HCT116 (cell line): ENCODE data around the gene CAV1. TPM values are rescaled to one million over a fixed set of nuclear protein-coding genes. Genes with fewer than 3 reads are reported as not detected.

Experiments
- ATAC-seq: fragments of 200-7000 bp; cut with Tn5 transposase; 2 replicates; pipeline ENCODE4 v1.9.1; 2020; ENCODE audit warnings: mild to moderate bottlenecking, moderate library complexity
- BruUV-seq: library from RNA; stranded (reverse); fragments of 400-500 nt; replicated peaks from 2 replicates; lab custom pipeline; 2021; lab: Mats Ljungman, UMichigan
- CTCF ChIA-PET: fragments of 300-600 bp; sonication (Branson Sonifier 250); formaldehyde crosslinking; loops from one replicate; lab custom pipeline; 2021; ENCODE audit warnings: antibody characterized with exemption; lab: Charles Lee
- POLR2A ChIA-PET: fragments of 300-600, 350-600 bp; sonication (Branson Sonifier 250); formaldehyde crosslinking; loops from one replicate; lab custom pipeline; 2021; ENCODE audit warnings: antibody characterized with exemption; lab: Charles Lee
- RAD21 ChIA-PET, 2 experiments: fragments of 300-600 bp; sonication (Branson Sonifier 250); formaldehyde crosslinking; loops; one replicate each; lab custom pipeline; 2023; ENCODE audit warnings: low total read pairs in 2 of 2; ENCODE audit not compliant: uncharacterized antibody in 2 of 2, unreplicated experiment in 2 of 2, low non-redundant PET in 1 of 2; lab: Charles Lee
- DNase-seq: peaks from one replicate; pipeline ENCODE4 v3.0.0-alpha.2; 2010; ENCODE audit warnings: low read depth, low spot score
- H2AFZ ChIP-seq: fragments of 200-600 bp; shearing (Covaris generic), sonication (generic); 2 replicates; pipeline ENCODE4 v1.6.1; 2017; ENCODE audit warnings: low read depth, mixed run types, mixed read lengths, antibody characterized with exemption, low read length; ENCODE audit not compliant: poor library complexity, severe bottlenecking
- H3K27ac ChIP-seq: 2 replicates; pipeline ENCODE4 v1.5.1; 2012; ENCODE audit warnings: low read depth, low read length
- H3K27me3 ChIP-seq: fragments of 200-600 bp; sonication (generic); 2 replicates; pipeline ENCODE4 v1.6.1; 2016; ENCODE audit warnings: mixed run types, low read length, mixed read lengths; ENCODE audit not compliant: insufficient read depth
- H3K36me3 ChIP-seq, 2 experiments: fragments of 200-500 bp in 1 of 2; fragments of 200-600 bp in 1 of 2; sonication (Bioruptor generic) in 1 of 2; sonication (generic) in 1 of 2; 2 replicates each; pipeline versions ENCODE4 v1.5.1 to v1.6.1; 2014 to 2016; ENCODE audit warnings: low read length in 2 of 2, inconsistent platforms in 1 of 2, mixed read lengths in 1 of 2, mixed run types in 1 of 2; ENCODE audit not compliant: insufficient read depth in 2 of 2, control insufficient read depth in 1 of 2
- H3K4me1 ChIP-seq, 2 experiments: fragments of 200-600 bp in 1 of 2; sonication (generic) in 1 of 2; 2 replicates each; pipeline versions ENCODE4 v1.5.1 to v1.6.1; 2012 to 2017; ENCODE audit warnings: low read length in 2 of 2, inconsistent platforms in 1 of 2, mild to moderate bottlenecking in 1 of 2, mixed read lengths in 1 of 2, mixed run types in 1 of 2, moderate library complexity in 1 of 2; ENCODE audit not compliant: insufficient read depth in 2 of 2, control insufficient read depth in 1 of 2
- H3K4me2 ChIP-seq: fragments of 200-600 bp; sonication (generic); 2 replicates; pipeline ENCODE4 v1.6.1; 2017; ENCODE audit warnings: mixed run types, low read length, mixed read lengths
- H3K4me3 ChIP-seq, 2 experiments: fragments of 200-600 bp in 1 of 2; sonication (generic) in 1 of 2; replicated peaks in 1 of 2; 2 replicates each; pipeline ENCODE4 v1.5.1; 2011 to 2016; ENCODE audit warnings: low read length in 2 of 2, control low read depth in 1 of 2, low read depth in 1 of 2, mild to moderate bottlenecking in 1 of 2, mixed read lengths in 1 of 2, mixed run types in 1 of 2
- H3K79me2 ChIP-seq: fragments of 200-600 bp; sonication (generic); 2 replicates; pipeline ENCODE4 v1.6.1; 2017; ENCODE audit warnings: mild to moderate bottlenecking, mixed run types, low read length, moderate library complexity, mixed read lengths; ENCODE audit not compliant: insufficient read depth
- H3K9ac ChIP-seq: fragments of 200-600 bp; sonication (generic); 2 replicates; pipeline ENCODE4 v1.6.1; 2016; ENCODE audit warnings: low read length, mixed read lengths
- H3K9me2 ChIP-seq: fragments of 200-600 bp; sonication (generic), shearing (Covaris generic); 2 replicates; pipeline ENCODE4 v1.6.1; 2017; ENCODE audit warnings: mixed run types, mild to moderate bottlenecking, moderate library complexity; ENCODE audit not compliant: insufficient read depth
- H3K9me3 ChIP-seq, 2 experiments: fragments of 200-500 bp in 1 of 2; fragments of 200-600 bp in 1 of 2; sonication (Bioruptor generic) in 1 of 2; sonication (generic) in 1 of 2; 2 replicates each; pipeline ENCODE4 v1.6.1; 2014 to 2017; ENCODE audit warnings: low read length in 2 of 2, mixed read lengths in 2 of 2, inconsistent platforms in 1 of 2, low read depth in 1 of 2, mild to moderate bottlenecking in 1 of 2, mixed run types in 1 of 2, moderate library complexity in 1 of 2; ENCODE audit not compliant: control insufficient read depth in 1 of 2, insufficient read depth in 1 of 2
- H4K20me1 ChIP-seq: fragments of 200-600 bp; sonication (generic), shearing (Covaris generic); 2 replicates; pipeline ENCODE4 v1.6.1; 2017; ENCODE audit warnings: mixed run types, mild to moderate bottlenecking, moderate library complexity; ENCODE audit not compliant: insufficient read depth
- CBX3 ChIP-seq: IDR thresholded peaks from 2 replicates; pipeline ENCODE4 v1.6.1; 2012; ENCODE audit warnings: low read depth
- CEBPB ChIP-seq: IDR thresholded peaks from 2 replicates; pipeline ENCODE4 v1.6.1; 2012; ENCODE audit warnings: low read depth
- POLR2A ChIP-seq: IDR thresholded peaks from 2 replicates; pipeline ENCODE4 v1.7.0; 2011; ENCODE audit warnings: borderline replicate concordance; ENCODE audit not compliant: insufficient read depth, insufficient read length; ENCODE audit errors: extremely low read depth
- POLR2AphosphoS5 ChIP-seq: IDR thresholded peaks from 2 replicates; pipeline ENCODE4 v1.6.1; 2011; ENCODE audit warnings: mild to moderate bottlenecking, low read depth, low read length, moderate library complexity
- RAD21 ChIP-seq: IDR thresholded peaks from 2 replicates; pipeline ENCODE4 v1.6.1; 2012; ENCODE audit warnings: low read depth, mild to moderate bottlenecking
- SIN3A ChIP-seq: IDR thresholded peaks from 2 replicates; pipeline ENCODE4 v1.6.1; 2012; ENCODE audit warnings: low read depth
- SRF ChIP-seq: IDR thresholded peaks from 2 replicates; pipeline ENCODE4 v1.6.1; 2012; ENCODE audit warnings: low read depth
- TCF7L2 ChIP-seq: IDR thresholded peaks from 2 replicates; pipeline ENCODE4 v1.7.0; 2011; ENCODE audit warnings: borderline replicate concordance, inconsistent platforms; ENCODE audit not compliant: insufficient read depth, insufficient read length; ENCODE audit errors: extremely low read depth
- YY1 ChIP-seq: IDR thresholded peaks from 2 replicates; pipeline ENCODE4 v1.6.1; 2011; ENCODE audit warnings: low read length, low read depth, moderate library complexity, mild to moderate bottlenecking; ENCODE audit not compliant: insufficient replicate concordance; ENCODE audit errors: extremely low read depth
- ZFX ChIP-seq: fragments of 450-650 bp; IDR thresholded peaks from 2 replicates; pipeline ENCODE4 v1.6.1; 2017
- ZNF274 ChIP-seq: fragments of 200-500 bp; sonication (Bioruptor generic); IDR thresholded peaks from 2 replicates; pipeline ENCODE4 v1.6.1; 2014; ENCODE audit warnings: mild to moderate bottlenecking, low read depth, low read length, inconsistent platforms
- intact Hi-C: fragments of 100-400 bp; cut with micrococcal nuclease; formaldehyde crosslinking; loops from 2 replicates; pipeline ENCODE4 v1.10.0; 2022
- total RNA-seq: library from RNA; stranded (reverse); gene quantifications from one replicate; pipeline ENCODE4 v1.2.1, GENCODE V29; 2021; ENCODE audit not compliant: unreplicated experiment
- TF ChIP-seq, protein P1 (sequence below): IDR thresholded peaks from 2 replicates; pipeline ENCODE4 v1.6.1; 2011; ENCODE audit warnings: mild to moderate bottlenecking, low read length, moderate library complexity; ENCODE audit not compliant: insufficient replicate concordance; ENCODE audit errors: extremely low read depth
- TF ChIP-seq, protein P2 (sequence below): IDR thresholded peaks from 2 replicates; pipeline ENCODE4 v1.6.1; 2012
- TF ChIP-seq, protein P3 (sequence below), 3 experiments: fragments of 200-600 bp in 1 of 3; sonication (generic) in 1 of 3; IDR thresholded peaks in 2 of 3; conservative IDR thresholded peaks in 1 of 3; 2 replicates each; pipeline ENCODE4 v1.5.1; 2012 to 2017; ENCODE audit warnings: low read depth in 2 of 3, low read length in 2 of 3, antibody characterized with exemption in 1 of 3, borderline replicate concordance in 1 of 3, control low read depth in 1 of 3, mild to moderate bottlenecking in 1 of 3, mixed read lengths in 1 of 3, mixed run types in 1 of 3, moderate library complexity in 1 of 3; ENCODE audit not compliant: insufficient read depth in 1 of 3

The CAV1 gene
- total RNA-seq, 1 experiment from 2014 or later, result 298 TPM

DNA sequence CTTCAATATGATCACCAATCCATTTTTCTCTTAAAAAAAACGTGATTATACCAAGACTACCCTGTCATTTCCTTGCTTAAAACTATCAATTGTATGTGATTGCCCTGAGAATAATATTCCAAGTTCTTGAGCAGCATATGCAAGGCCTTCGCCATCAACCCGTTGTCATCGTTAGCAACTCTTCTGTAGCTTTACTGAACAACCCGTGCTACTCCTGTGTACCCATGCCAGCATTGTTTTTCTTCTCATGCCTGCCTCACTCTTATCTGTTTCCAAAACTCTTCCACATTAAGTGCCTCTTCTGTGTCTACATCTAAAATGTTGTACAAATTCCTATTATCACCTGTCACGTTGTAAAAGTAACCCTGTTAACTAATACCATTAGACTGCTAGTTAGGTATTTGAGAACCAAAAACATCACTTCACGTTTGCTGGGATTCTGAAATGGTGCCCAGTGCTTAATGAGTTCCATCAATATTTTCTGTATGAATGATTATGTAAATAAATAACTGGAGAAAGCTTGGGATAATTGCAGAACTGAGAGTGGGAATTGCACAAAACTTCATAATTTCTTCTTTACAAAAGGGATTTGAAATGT is 14.8 kb upstream of the CAV1 start:
- intact Hi-C loops, result loop anchor here (5.0 kb wide), 1 partner anchor 48 kb away; no protein-coding TSS in a partner anchor
- peaks cover 44 to 76% of the 10 kb centered on the region in 2 experiments for H3K4me1 ChIP-seq
- no peaks in the 10 kb centered on the region for H3K27me3 ChIP-seq
- DNase-seq, result no peak
- TF ChIP-seq, protein P1, sequence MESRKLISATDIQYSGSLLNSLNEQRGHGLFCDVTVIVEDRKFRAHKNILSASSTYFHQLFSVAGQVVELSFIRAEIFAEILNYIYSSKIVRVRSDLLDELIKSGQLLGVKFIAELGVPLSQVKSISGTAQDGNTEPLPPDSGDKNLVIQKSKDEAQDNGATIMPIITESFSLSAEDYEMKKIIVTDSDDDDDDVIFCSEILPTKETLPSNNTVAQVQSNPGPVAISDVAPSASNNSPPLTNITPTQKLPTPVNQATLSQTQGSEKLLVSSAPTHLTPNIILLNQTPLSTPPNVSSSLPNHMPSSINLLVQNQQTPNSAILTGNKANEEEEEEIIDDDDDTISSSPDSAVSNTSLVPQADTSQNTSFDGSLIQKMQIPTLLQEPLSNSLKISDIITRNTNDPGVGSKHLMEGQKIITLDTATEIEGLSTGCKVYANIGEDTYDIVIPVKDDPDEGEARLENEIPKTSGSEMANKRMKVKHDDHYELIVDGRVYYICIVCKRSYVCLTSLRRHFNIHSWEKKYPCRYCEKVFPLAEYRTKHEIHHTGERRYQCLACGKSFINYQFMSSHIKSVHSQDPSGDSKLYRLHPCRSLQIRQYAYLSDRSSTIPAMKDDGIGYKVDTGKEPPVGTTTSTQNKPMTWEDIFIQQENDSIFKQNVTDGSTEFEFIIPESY, result no peak
- TF ChIP-seq RAD21, result no peak
- no peak for TF ChIP-seq YY1
- TF ChIP-seq ZFX, result no peak
- no peak for TF ChIP-seq CBX3
- no peak for TF ChIP-seq TCF7L2
- TF ChIP-seq ZNF274, result no peak
- TF ChIP-seq, protein P2, sequence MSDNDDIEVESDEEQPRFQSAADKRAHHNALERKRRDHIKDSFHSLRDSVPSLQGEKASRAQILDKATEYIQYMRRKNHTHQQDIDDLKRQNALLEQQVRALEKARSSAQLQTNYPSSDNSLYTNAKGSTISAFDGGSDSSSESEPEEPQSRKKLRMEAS, result no peak
- no peak for TF ChIP-seq POLR2A
- TF ChIP-seq POLR2AphosphoS5, result no peak
- TF ChIP-seq, protein P3, sequence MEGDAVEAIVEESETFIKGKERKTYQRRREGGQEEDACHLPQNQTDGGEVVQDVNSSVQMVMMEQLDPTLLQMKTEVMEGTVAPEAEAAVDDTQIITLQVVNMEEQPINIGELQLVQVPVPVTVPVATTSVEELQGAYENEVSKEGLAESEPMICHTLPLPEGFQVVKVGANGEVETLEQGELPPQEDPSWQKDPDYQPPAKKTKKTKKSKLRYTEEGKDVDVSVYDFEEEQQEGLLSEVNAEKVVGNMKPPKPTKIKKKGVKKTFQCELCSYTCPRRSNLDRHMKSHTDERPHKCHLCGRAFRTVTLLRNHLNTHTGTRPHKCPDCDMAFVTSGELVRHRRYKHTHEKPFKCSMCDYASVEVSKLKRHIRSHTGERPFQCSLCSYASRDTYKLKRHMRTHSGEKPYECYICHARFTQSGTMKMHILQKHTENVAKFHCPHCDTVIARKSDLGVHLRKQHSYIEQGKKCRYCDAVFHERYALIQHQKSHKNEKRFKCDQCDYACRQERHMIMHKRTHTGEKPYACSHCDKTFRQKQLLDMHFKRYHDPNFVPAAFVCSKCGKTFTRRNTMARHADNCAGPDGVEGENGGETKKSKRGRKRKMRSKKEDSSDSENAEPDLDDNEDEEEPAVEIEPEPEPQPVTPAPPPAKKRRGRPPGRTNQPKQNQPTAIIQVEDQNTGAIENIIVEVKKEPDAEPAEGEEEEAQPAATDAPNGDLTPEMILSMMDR (IDR thresholded peaks at IDR 0.05 in 2 of 3, conservative IDR thresholded peaks at IDR 0.05 in 1 of 3; ENCODE audit: borderline replicate concordance in 1 of 3, insufficient read depth in 1 of 3, low read depth in 2 of 3, low read length in 2 of 3), result no peak
- no peak for TF ChIP-seq SIN3A
- no peak for TF ChIP-seq SRF
- TF ChIP-seq CEBPB, result no peak
- TF ChIP-seq, all 23 proteins: peak for 0
- H4K20me1 ChIP-seq, result no peaks in the 10 kb centered on the region
- no peak overlapping the region for H3K4me3 ChIP-seq
- H3K27ac ChIP-seq, result peak overlapping the region; percentile 96
- no peaks in the 10 kb centered on the region for H3K9me2 ChIP-seq
- ChIA-PET CTCF (no interaction called here), POLR2A (interaction anchor here (1.0 to 2.7 kb wide), 3 partner anchors 8 to 67 kb away, joined by 3 to 7 read pairs (median 6); partner anchors contain the start of gene CAV2), RAD21 (no interaction called here)
- ATAC-seq, result no peak
- peak overlapping the region; percentile 75; the same call in 1 of the 2 replicates for H3K4me2 ChIP-seq
- H3K9me3 ChIP-seq, result no peaks in the 10 kb centered on the region
- no peak overlapping the region; the same call in 1 of the 2 replicates for H3K9ac ChIP-seq
- H3K79me2 ChIP-seq, result peaks cover 22% of the 10 kb centered on the region
- H3K36me3 ChIP-seq, result peaks cover 8 to 29% of the 10 kb centered on the region in 2 experiments
- H2AFZ ChIP-seq, result no peak overlapping the region
- BruUV-seq, result no TSS peak
